Keratinocyte (primary cell): Measurements from ENCODE around the gene RTL9.

Experiments
- EZH2 ChIP-seq: IDR thresholded peaks from one replicate; pipeline ENCODE4 v1.6.1; 2012; ENCODE audit warnings: inconsistent platforms, mild to moderate bottlenecking, low read length, moderate library complexity
- TF ChIP-seq, protein P1 (sequence below), 3 experiments: IDR thresholded peaks in 1 of 3; conservative IDR thresholded peaks in 1 of 3; optimal IDR thresholded peaks in 1 of 3; 2 replicates in 2 of 3; 3 replicates in 1 of 3; pipeline versions ENCODE3 to v1.5.1; 2011; ENCODE audit warnings: low read length in 3 of 3, mild to moderate bottlenecking in 3 of 3, moderate library complexity in 2 of 3, control low read depth in 1 of 3, inconsistent platforms in 1 of 3; ENCODE audit not compliant: insufficient read depth in 2 of 3; ENCODE audit errors: extremely low read depth in 1 of 3

DNA sequence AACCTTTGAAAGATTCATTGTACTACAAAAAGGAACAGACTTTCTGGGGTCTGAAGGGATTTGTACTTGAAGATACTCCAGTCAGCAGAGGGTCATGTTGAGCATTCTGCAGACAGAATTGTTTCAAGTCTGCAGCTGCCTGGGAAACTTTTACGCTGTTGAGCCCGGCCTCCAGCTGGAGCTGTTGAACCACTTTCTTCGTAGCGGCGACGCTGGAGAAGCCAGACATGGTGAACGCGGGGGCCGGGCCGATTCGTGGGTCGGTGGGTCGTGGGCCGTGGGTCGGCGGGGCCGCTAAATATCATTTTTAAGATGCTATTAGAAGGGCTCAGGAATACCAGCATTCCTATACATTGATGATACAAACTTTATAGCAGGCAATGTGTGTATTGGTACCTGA, 12.0 kb upstream of the RTL9 start:
- TF ChIP-seq, protein P1, sequence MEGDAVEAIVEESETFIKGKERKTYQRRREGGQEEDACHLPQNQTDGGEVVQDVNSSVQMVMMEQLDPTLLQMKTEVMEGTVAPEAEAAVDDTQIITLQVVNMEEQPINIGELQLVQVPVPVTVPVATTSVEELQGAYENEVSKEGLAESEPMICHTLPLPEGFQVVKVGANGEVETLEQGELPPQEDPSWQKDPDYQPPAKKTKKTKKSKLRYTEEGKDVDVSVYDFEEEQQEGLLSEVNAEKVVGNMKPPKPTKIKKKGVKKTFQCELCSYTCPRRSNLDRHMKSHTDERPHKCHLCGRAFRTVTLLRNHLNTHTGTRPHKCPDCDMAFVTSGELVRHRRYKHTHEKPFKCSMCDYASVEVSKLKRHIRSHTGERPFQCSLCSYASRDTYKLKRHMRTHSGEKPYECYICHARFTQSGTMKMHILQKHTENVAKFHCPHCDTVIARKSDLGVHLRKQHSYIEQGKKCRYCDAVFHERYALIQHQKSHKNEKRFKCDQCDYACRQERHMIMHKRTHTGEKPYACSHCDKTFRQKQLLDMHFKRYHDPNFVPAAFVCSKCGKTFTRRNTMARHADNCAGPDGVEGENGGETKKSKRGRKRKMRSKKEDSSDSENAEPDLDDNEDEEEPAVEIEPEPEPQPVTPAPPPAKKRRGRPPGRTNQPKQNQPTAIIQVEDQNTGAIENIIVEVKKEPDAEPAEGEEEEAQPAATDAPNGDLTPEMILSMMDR (optimal IDR thresholded peaks at IDR 0.05 in 1 of 3, IDR thresholded peaks at IDR 0.05 in 1 of 3, conservative IDR thresholded peaks at IDR 0.05 in 1 of 3; ENCODE audit: extremely low read depth in 1 of 3, insufficient read depth in 2 of 3, low read length in 3 of 3): peak in 1 of 3 experiments; percentile 25
- no peak for TF ChIP-seq EZH2
